HG03175 (cell line): ENCODE results near the gene WDR5.

Source experiments
- ATAC-seq: cut with Tn5 transposase; IDR thresholded peaks from one replicate; pipeline ENCODE4 v1.9.1; 2021; ENCODE audit warnings: mild to moderate bottlenecking, moderate library complexity; ENCODE audit not compliant: unreplicated experiment

Gene WDR5

GRCh38 chr9:134172198-134173126 is 36.6 kb downstream of the WDR5 start:
- ATAC-seq, result no peak

- no peak for ATAC-seq
Observed at GRCh38 chr9:134173127-134174072, 37.5 kb downstream of the WDR5 start.

- no peak for ATAC-seq
Observed at GRCh38 chr9:134174073-134174449, 38.2 kb downstream of the WDR5 start.

DNA sequence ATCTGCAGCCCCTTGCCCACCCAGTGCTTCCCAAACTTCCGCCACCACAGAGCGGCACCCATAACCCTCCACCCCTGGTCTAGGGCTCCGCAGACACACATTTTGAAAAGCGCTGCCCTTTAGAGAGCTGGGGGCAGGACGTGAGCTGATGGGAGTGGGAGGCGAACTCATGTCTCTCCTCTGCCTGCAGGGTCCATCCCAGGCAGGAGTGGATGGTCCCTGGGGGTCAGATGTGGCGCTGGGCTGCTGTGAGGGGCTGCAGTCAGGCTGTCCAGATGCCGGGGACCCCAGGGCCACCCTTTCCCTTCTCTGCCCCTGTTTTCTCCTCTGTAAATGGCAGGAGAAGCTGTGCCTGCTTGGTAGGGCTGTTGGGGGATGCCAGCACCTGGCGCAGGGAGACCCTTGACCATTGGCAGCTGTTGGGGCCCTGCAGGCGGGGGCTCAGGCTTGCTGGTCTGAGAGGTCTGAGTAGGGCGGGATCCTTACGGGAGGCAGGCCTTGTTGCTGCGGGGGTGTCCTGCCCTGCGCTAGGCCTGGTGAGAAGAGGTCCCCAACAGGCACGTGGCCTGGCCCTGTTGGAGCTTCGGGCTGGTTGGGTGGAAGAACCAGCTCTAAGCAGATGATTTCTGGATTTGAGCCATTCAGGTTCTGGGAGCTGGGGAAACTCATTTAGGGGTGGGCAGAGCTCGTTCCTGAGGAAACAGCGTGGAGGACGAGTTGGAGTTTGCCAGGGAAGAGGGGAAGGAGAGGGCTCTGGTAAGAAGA is 38.8 kb downstream of the WDR5 start:
- ATAC-seq, result no peak

GRCh38 chr9:134175291-134175807 is 39.5 kb downstream of the WDR5 start:
- ATAC-seq, result no peak

GRCh38 chr9:134175808-134176598 is 40.1 kb downstream of the WDR5 start:
- ATAC-seq, result no peak

GRCh38 chr9:134176599-134176968 is 40.7 kb downstream of the WDR5 start:
- ATAC-seq, result no peak

- ATAC-seq, result no peak
Observed at GRCh38 chr9:134177186-134177585, 41.3 kb downstream of the WDR5 start.

- no peak for ATAC-seq
Observed at GRCh38 chr9:134177624-134178393, 41.9 kb downstream of the WDR5 start.

- ATAC-seq, result no peak
Observed at GRCh38 chr9:134178394-134178767, 42.5 kb downstream of the WDR5 start.

DNA sequence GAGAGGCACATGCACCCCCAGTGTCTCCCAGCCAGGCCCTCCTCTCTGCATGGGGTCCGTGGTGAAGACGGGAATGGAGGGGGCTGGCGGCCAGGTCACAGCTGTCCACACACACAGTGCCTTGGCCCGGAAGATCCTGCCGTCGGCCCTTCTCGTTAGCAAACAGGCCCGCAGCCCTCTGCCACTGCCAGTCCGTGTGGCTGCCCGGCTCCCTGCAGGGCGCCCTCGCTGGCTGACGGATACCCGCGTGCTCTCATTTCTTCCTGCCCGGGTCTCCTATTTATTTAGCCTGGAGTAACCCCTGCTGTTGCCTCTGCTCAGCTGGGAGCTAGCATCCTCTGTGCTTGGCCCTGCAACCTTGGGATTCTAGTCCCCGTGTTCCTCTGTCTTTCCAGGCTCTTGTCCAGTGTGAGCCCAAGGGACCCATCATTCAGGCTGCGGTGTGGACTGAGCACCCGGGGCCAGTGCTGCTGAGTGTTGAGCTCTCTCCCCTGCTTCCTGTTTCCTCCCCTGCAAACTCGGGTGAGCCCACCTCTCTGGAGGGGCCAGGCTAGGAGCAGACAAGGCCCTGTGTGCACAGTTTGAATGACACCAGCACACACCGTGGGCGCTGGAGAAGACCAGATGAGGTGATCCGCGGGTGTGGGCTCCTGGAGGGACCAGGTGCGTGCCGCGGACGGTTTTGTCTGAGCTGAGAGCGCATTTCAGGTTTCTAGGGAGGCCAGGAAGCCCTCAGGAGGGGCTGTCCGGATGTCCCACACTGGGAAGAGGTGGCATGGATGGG is 43.1 kb downstream of the WDR5 start:
- ATAC-seq, result no peak

DNA sequence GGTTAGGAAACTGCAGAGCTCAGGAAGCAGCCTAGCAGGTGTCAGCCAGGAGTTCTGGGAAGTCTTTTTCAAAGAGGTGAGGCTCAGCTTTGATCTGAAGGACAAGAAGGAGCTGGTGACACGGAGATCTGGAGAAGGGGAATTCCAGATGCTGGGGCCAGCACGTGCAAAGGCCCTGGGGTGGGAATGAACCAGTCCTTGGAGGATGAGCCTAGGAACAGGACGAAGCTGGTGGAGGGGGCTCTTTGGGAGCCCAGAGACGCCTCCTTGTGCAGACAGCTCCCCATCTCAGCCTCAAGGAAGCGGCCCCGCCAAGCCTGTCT is 43.7 kb downstream of the WDR5 start:
- ATAC-seq, result no peak

GRCh38 chr9:134179918-134180785 is 44.3 kb downstream of the WDR5 start:
- ATAC-seq, result no peak

GRCh38 chr9:134180786-134181647 is 45.1 kb downstream of the WDR5 start:
- ATAC-seq, result no peak

DNA sequence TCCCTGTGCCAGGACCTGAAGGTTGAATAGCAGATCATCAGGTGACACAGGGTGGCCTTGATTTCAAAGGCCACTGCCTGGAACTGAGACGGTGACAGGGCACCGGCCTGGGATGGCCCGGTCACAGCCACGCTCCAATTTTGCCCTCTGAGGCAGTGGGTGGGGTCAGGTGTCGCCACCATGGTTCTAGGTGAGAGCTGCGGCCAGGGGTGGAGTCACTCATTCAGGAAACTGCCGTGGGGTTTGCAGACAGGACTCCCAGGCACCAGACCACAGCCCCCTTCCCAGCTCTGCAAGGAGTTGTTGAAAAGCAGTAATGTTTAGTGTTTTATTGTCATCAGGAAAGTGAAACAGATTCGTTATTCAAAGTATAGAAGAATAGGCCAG is 45.8 kb downstream of the WDR5 start:
- ATAC-seq, result no peak

GRCh38 chr9:134182554-134183085 is 46.7 kb downstream of the WDR5 start:
- no peak for ATAC-seq
